SK-N-SH (cell line): ENCODE data around the gene RBP2. TPM values are rescaled to one million over a fixed set of nuclear protein-coding genes. Genes with fewer than 3 reads are reported as not detected.

Experiments used
- CTCF ChIA-PET: fragments of 300-600, 350-600 bp; formaldehyde crosslinking; extraction: SDS; loops from one replicate; lab custom pipeline; 2021; lab: Yijun Ruan, JAX
- POLR2A ChIA-PET: fragments of 350-600 bp; sonication (Branson Sonifier 250); formaldehyde crosslinking; extraction: SDS; loops from one replicate; lab custom pipeline; 2020; ENCODE audit warnings: antibody characterized with exemption, inconsistent platforms; lab: Yijun Ruan, JAX
- DNase-seq: peaks from one replicate; pipeline ENCODE4 v3.0.0; 2012
- H2AFZ ChIP-seq: fragments of 200-600 bp; sonication (generic); 2 replicates; pipeline ENCODE4 v1.8.1; 2016; ENCODE audit warnings: antibody characterized with exemption, mild to moderate bottlenecking, low read depth
- H3F3A ChIP-seq: fragments of 200-600 bp; sonication (generic); replicated peaks from 2 replicates; pipeline ENCODE3; 2016; ENCODE audit warnings: antibody characterized with exemption, mild to moderate bottlenecking; ENCODE audit not compliant: insufficient read depth
- H3K27ac ChIP-seq, 2 experiments: fragments of 200-500 bp in 1 of 2; fragments of 200-600 bp in 1 of 2; sonication (Bioruptor generic) in 1 of 2; sonication (generic), shearing (Covaris generic) in 1 of 2; 2 replicates each; pipeline versions ENCODE4 v1.5.1 to v1.6.1; 2014 to 2016; ENCODE audit warnings: low read depth in 2 of 2, inconsistent platforms in 1 of 2, low read length in 1 of 2, mild to moderate bottlenecking in 1 of 2, mixed read lengths in 1 of 2
- H3K27me3 ChIP-seq: fragments of 200-600 bp; sonication (generic), shearing (Covaris generic); 2 replicates; pipeline ENCODE4 v1.6.1; 2016; ENCODE audit warnings: mixed run types; ENCODE audit not compliant: insufficient read depth
- H3K36me3 ChIP-seq, 2 experiments: fragments of 200-500 bp in 1 of 2; fragments of 200-600 bp in 1 of 2; sonication (Bioruptor generic) in 1 of 2; sonication (generic) in 1 of 2; replicated peaks in 1 of 2; 2 replicates each; pipeline versions ENCODE3 to v1.5.1; 2014 to 2016; ENCODE audit warnings: low read length in 1 of 2, mild to moderate bottlenecking in 1 of 2; ENCODE audit not compliant: insufficient read depth in 2 of 2, control insufficient read depth in 1 of 2
- H3K4me1 ChIP-seq, 2 experiments: fragments of 200-500 bp in 1 of 2; fragments of 200-600 bp in 1 of 2; sonication (Bioruptor generic) in 1 of 2; sonication (generic), shearing (Covaris generic) in 1 of 2; 2 replicates each; pipeline versions ENCODE4 v1.5.1 to v1.6.1; 2014 to 2016; ENCODE audit warnings: low read depth in 1 of 2, low read length in 1 of 2, mixed run types in 1 of 2; ENCODE audit not compliant: insufficient read depth in 2 of 2, control insufficient read depth in 1 of 2
- H3K4me2 ChIP-seq: fragments of 200-600 bp; sonication (generic), shearing (Covaris generic); 2 replicates; pipeline ENCODE4 v1.6.1; 2017; ENCODE audit warnings: mixed run types
- H3K4me3 ChIP-seq, 2 experiments: fragments of 200-500 bp in 1 of 2; fragments of 200-600 bp in 1 of 2; sonication (Bioruptor generic) in 1 of 2; sonication (generic), shearing (Covaris generic) in 1 of 2; 2 replicates each; pipeline versions ENCODE4 v1.5.1 to v1.8.1; 2014 to 2016; ENCODE audit warnings: low read depth in 2 of 2, inconsistent platforms in 1 of 2, low read length in 1 of 2, mild to moderate bottlenecking in 1 of 2, mixed read lengths in 1 of 2, moderate library complexity in 1 of 2
- H3K79me2 ChIP-seq: fragments of 200-600 bp; sonication (generic); 2 replicates; pipeline ENCODE4 v1.8.1; 2017; ENCODE audit warnings: mild to moderate bottlenecking; ENCODE audit not compliant: insufficient read depth
- H3K9ac ChIP-seq: fragments of 200-600 bp; sonication (generic); 2 replicates; pipeline ENCODE4 v1.6.1; 2017; ENCODE audit warnings: mixed run types
- H3K9me2 ChIP-seq: fragments of 200-600 bp; sonication (generic); 2 replicates; pipeline ENCODE4 v1.6.1; 2017; ENCODE audit warnings: mixed run types
- H3K9me3 ChIP-seq: fragments of 200-600 bp; sonication (generic); 2 replicates; pipeline ENCODE4 v1.6.1; 2017; ENCODE audit warnings: mixed run types, mild to moderate bottlenecking, moderate library complexity
- H4K20me1 ChIP-seq: fragments of 200-600 bp; sonication (generic); 2 replicates; pipeline ENCODE4 v1.6.1; 2017; ENCODE audit warnings: mild to moderate bottlenecking, mixed run types; ENCODE audit not compliant: insufficient read depth
- CHD2 ChIP-seq: fragments of 150-350 bp; IDR thresholded peaks from 2 replicates; pipeline ENCODE4 v1.6.1; 2018; ENCODE audit warnings: low read length; ENCODE audit not compliant: partially characterized antibody
- EZH2phosphoT487 ChIP-seq: fragments of 200-600 bp; sonication (generic); IDR thresholded peaks from 2 replicates; pipeline ENCODE4 v1.6.1; 2017; ENCODE audit warnings: low read depth, mixed run types, mild to moderate bottlenecking, antibody characterized with exemption, moderate library complexity, borderline replicate concordance
- FOXJ3 ChIP-seq: sonication (generic); formaldehyde crosslinking; IDR thresholded peaks from 2 replicates; pipeline ENCODE4 v1.5.1; 2020; ENCODE audit warnings: mild to moderate bottlenecking, missing genetic modification reagents
- FOXM1 ChIP-seq: IDR thresholded peaks from 2 replicates; pipeline ENCODE4 v1.4.0; 2012; ENCODE audit warnings: low read depth, mild to moderate bottlenecking
- MEF2A ChIP-seq: IDR thresholded peaks from 2 replicates; pipeline ENCODE4 v1.4.0; 2012; ENCODE audit warnings: low read depth, borderline replicate concordance
- MXI1 ChIP-seq: IDR thresholded peaks from 2 replicates; pipeline ENCODE4 v1.6.1; 2012; ENCODE audit warnings: mild to moderate bottlenecking, low read depth, low read length, improper control_type of control experiment
- NFIC ChIP-seq: IDR thresholded peaks from 2 replicates; pipeline ENCODE4 v1.4.0; 2012; ENCODE audit warnings: borderline replicate concordance
- POLR2AphosphoS5 ChIP-seq: IDR thresholded peaks from 2 replicates; pipeline ENCODE4 v1.6.1; 2012; ENCODE audit warnings: low read depth, low read length
- RCOR1 ChIP-seq: fragments of 150-350 bp; IDR thresholded peaks from 2 replicates; pipeline ENCODE4 v1.6.1; 2017; ENCODE audit warnings: antibody characterized with exemption, low read length
- RFX5 ChIP-seq: IDR thresholded peaks from 2 replicates; pipeline ENCODE4 v1.6.1; 2012; ENCODE audit warnings: mild to moderate bottlenecking, improper control_type of control experiment, low read length
- RXRA ChIP-seq: IDR thresholded peaks from 2 replicates; pipeline ENCODE4 v1.4.0; 2012; ENCODE audit warnings: low read depth, mild to moderate bottlenecking, borderline replicate concordance
- SMC3 ChIP-seq: IDR thresholded peaks from 2 replicates; pipeline ENCODE4 v1.6.1; 2012; ENCODE audit warnings: low read depth, low read length, improper control_type of control experiment
- TAF1 ChIP-seq: IDR thresholded peaks from 2 replicates; pipeline ENCODE4 v1.6.1; 2012; ENCODE audit warnings: low read depth, mild to moderate bottlenecking, low read length, moderate library complexity, borderline replicate concordance
- TCF12 ChIP-seq: IDR thresholded peaks from 2 replicates; pipeline ENCODE4 v1.4.0; 2012
- WGBS: methylation state at CpG from one replicate; pipeline ENCODE4 v1.1.6; 2017; ENCODE audit warnings: low lambda C conversion rate; 5-methylcytosine and 5-hydroxymethylcytosine counted together
- polyA plus RNA-seq, 3 experiments: library from polyadenylated mRNA; depleted of rRNA; stranded (reverse); fragments of >200 nt; gene quantifications; 2 replicates each; pipeline ENCODE4 v1.2.3, GENCODE V29; 2012
- TF ChIP-seq, protein P1 (sequence below): IDR thresholded peaks from 2 replicates; pipeline ENCODE4 v1.6.1; 2012; ENCODE audit warnings: mild to moderate bottlenecking, low read depth, low read length, moderate library complexity

The RBP2 gene
- polyA plus RNA-seq, 1 of the 3 experiments (the other 2 are of a cell fraction): not detected

DNA sequence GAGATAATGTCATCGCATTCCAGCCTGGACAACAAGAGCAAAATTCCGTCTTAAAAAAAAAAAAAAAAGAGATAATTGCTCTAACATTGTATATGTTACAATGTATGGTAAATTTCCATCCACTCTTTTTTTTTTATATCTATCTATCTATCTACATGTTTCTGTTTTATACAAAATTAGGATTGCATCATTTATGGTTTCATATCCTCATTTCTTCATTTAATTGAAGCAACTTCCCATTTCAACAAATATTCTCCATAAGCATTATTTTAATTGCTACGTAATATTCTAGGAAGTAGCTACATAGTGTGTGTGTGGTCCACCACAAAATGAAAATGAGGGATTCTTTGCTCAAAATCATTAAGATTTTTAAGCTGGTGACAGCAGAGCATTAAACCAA, 44.8 kb upstream of the RBP2 start:
- no peak for DNase-seq
- Histone ChIP-seq H3K36me3 (peaks cover 0 to 5% of the 10 kb centered on the region in 2 experiments), H3K4me2 (no peak overlapping the region), H3K9me3 (no peaks in the 10 kb centered on the region), H3K79me2 (no peaks in the 10 kb centered on the region), H3K4me3 (no peak overlapping the region), H3K27ac (peak overlapping the region in 1 of 2 experiments; percentile 34; a peak in 1 of 4 replicates), H4K20me1 (no peaks in the 10 kb centered on the region)
- POLR2A ChIA-PET: interaction anchor here (0.7 to 1.3 kb wide), 2 partner anchors 12 to 13 kb away, joined by 3 read pairs; no protein-coding TSS in a partner anchor
- WGBS: 85% methylated on average over 3 of the region's 3 CpGs
- TF ChIP-seq FOXM1 (no peak), TCF12 (no peak), CHD2 (no peak), NFIC (no peak), FOXJ3 (CRISPR knock-in tag) (no peak), MXI1 (no peak), RCOR1 (no peak), RFX5 (no peak), MEF2A (no peak), POLR2AphosphoS5 (no peak), EZH2phosphoT487 (no peak), SMC3 (no peak), TAF1 (no peak), RXRA (no peak)
- TF ChIP-seq, protein P1, sequence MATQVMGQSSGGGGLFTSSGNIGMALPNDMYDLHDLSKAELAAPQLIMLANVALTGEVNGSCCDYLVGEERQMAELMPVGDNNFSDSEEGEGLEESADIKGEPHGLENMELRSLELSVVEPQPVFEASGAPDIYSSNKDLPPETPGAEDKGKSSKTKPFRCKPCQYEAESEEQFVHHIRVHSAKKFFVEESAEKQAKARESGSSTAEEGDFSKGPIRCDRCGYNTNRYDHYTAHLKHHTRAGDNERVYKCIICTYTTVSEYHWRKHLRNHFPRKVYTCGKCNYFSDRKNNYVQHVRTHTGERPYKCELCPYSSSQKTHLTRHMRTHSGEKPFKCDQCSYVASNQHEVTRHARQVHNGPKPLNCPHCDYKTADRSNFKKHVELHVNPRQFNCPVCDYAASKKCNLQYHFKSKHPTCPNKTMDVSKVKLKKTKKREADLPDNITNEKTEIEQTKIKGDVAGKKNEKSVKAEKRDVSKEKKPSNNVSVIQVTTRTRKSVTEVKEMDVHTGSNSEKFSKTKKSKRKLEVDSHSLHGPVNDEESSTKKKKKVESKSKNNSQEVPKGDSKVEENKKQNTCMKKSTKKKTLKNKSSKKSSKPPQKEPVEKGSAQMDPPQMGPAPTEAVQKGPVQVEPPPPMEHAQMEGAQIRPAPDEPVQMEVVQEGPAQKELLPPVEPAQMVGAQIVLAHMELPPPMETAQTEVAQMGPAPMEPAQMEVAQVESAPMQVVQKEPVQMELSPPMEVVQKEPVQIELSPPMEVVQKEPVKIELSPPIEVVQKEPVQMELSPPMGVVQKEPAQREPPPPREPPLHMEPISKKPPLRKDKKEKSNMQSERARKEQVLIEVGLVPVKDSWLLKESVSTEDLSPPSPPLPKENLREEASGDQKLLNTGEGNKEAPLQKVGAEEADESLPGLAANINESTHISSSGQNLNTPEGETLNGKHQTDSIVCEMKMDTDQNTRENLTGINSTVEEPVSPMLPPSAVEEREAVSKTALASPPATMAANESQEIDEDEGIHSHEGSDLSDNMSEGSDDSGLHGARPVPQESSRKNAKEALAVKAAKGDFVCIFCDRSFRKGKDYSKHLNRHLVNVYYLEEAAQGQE: no peak
- TF ChIP-seq, all 33 proteins: peak for 0
- H3F3A ChIP-seq: no peaks in the 10 kb centered on the region
- H3K4me1 ChIP-seq: peaks cover 0 to 16% of the 10 kb centered on the region in 2 experiments; a peak in 1 of 4 replicates
- no peaks in the 10 kb centered on the region for H3K9me2 ChIP-seq
- H3K27me3 ChIP-seq: no peaks in the 10 kb centered on the region
- CTCF ChIA-PET: interaction anchor here (1.0 to 2.6 kb wide), 8 partner anchors 10 to 93 kb away, joined by 3 to 16 read pairs (median 6); no protein-coding TSS in a partner anchor
- H3K9ac ChIP-seq: no peak overlapping the region
- H2AFZ ChIP-seq: no peak overlapping the region
